ENCODE results near the gene FXN.

DNA sequence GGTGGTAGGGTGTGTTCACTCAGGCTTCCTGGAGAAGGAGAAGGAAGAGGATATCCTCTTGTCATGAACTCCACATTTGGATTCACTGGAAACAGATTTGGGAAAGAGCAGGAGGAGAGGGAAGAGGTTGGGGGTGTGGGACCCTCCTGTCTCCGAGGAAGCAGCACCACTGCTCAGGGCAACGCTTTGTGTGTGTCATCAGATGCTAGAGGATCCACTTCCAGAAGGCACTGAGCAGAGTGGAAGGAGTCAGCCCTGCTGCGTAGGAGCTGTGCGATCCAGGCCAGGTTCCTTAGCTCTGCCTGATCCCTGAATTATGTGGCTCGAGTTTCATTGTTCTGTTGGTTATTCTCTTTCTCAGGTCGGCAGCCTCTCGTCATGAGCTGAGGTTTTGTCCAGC is 101.2 kb downstream of the FXN start:
- no peak for TF ChIP-seq CTCF (IDR thresholded peaks at IDR 0.05; ENCODE audit: poor library complexity)
- no peak for TF ChIP-seq EZH2 (IDR thresholded peaks at IDR 0.05; ENCODE audit: borderline replicate concordance)

Data from hepatocyte (in vitro differentiated cells).